WTC11 (cell line): ENCODE data around the gene RNF169.

ENCODE experiments used
- CBFB ChIP-seq: sonication (generic); formaldehyde crosslinking; IDR thresholded peaks from 2 replicates; pipeline ENCODE4 v1.8.1; 2022; ENCODE audit warnings: mild to moderate bottlenecking, low read depth, missing genetic modification reagents
- CTCF ChIP-seq: fragments of 200-600 bp; IDR thresholded peaks from 2 replicates; pipeline ENCODE4 v1.8.0; 2022; ENCODE audit warnings: antibody characterized with exemption
- TCF7 ChIP-seq: sonication (generic); formaldehyde crosslinking; IDR thresholded peaks from 2 replicates; pipeline ENCODE4 v1.8.0; 2022; ENCODE audit warnings: mild to moderate bottlenecking, low read depth, missing genetic modification reagents, moderate library complexity
- ZNF423 ChIP-seq: fragments of 250-450 bp; sonication (Bioruptor Pico); IDR thresholded peaks from 2 replicates; pipeline ENCODE4 v2.1.2; 2022; ENCODE audit warnings: mild to moderate bottlenecking, moderate library complexity
- TF ChIP-seq, protein P1 (sequence below): sonication (generic); formaldehyde crosslinking; IDR thresholded peaks from 2 replicates; pipeline ENCODE4 v1.8.0; 2022; ENCODE audit warnings: mild to moderate bottlenecking, missing genetic modification reagents

- TF ChIP-seq CTCF (no peak), TCF7 (CRISPR knock-in tag) (no peak), ZNF423 (no peak), CBFB (no peak)
- TF ChIP-seq, protein P1, sequence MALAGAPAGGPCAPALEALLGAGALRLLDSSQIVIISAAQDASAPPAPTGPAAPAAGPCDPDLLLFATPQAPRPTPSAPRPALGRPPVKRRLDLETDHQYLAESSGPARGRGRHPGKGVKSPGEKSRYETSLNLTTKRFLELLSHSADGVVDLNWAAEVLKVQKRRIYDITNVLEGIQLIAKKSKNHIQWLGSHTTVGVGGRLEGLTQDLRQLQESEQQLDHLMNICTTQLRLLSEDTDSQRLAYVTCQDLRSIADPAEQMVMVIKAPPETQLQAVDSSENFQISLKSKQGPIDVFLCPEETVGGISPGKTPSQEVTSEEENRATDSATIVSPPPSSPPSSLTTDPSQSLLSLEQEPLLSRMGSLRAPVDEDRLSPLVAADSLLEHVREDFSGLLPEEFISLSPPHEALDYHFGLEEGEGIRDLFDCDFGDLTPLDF (CRISPR knock-in tag), result no peak
Measured at GRCh38 chr11:74771139-74771538, 22.5 kb downstream of the RNF169 start.
